ENCODE data around the gene LBHD1.

LBHD1 gene

DNA sequence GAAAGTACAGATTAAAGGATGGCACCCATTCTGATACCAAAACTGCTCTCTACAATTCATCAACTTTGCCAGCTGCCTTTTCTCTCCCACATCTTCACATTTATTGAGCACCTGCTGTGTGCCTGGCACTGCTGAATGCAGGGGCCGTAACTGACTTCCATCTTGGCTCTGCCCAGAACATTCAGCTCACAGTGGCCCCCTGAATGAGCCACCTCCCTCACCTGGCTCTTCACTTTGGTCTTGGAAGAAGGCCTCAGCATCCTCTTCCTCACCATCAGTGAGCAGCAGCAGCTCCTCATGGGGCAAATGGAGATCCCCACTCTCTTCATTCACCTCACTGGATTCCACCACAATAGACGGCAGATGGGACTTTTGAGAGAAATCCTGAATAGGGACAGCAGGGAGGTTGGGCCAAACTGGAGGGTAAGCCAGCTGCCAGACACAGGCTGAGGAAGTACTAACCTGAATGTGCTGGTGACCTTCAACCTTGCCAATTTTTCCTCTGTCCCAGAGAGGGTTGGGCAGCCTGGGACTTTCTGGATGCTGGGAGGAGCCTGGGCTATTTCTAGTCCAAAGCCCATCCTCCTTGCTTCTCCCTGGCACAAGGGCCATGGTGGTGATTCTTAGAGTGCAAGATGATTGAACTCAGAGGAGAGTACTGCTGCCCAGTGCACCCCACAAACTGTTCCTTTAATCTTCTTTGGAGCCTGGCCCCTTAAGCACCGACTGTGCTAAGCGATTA is 2.5 kb downstream of the LBHD1 start:
- DNase-seq (ENCODE audit: low read depth), result no peak
- no peak overlapping the region for H3K4me3 ChIP-seq (replicated peaks; ENCODE audit: low read depth, low read length)
- TF ChIP-seq, protein P1, sequence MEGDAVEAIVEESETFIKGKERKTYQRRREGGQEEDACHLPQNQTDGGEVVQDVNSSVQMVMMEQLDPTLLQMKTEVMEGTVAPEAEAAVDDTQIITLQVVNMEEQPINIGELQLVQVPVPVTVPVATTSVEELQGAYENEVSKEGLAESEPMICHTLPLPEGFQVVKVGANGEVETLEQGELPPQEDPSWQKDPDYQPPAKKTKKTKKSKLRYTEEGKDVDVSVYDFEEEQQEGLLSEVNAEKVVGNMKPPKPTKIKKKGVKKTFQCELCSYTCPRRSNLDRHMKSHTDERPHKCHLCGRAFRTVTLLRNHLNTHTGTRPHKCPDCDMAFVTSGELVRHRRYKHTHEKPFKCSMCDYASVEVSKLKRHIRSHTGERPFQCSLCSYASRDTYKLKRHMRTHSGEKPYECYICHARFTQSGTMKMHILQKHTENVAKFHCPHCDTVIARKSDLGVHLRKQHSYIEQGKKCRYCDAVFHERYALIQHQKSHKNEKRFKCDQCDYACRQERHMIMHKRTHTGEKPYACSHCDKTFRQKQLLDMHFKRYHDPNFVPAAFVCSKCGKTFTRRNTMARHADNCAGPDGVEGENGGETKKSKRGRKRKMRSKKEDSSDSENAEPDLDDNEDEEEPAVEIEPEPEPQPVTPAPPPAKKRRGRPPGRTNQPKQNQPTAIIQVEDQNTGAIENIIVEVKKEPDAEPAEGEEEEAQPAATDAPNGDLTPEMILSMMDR (IDR thresholded peaks at IDR 0.05; ENCODE audit: low read length, missing control alignments), result no peak

DNA sequence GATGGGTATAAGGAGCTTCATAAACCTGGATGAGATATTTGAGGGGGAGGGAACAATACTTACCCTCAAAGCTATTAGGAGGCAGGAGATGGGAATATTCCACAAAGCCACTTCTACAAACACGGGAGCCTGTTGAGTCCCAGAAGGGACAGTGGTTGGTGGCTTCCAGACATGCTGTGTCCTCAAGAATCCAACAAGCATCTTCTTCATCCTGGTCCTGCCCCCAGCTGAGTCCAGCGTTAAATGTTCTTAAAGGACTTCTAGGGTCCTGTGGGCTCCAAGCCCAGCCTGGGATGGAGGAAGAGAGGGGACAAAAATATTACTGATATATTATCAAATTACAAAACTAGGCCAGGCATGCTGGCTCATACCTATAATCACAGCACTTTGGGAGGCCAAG is 4.6 kb downstream of the LBHD1 start:
- no peak for DNase-seq (ENCODE audit: low read depth)
- H3K4me3 ChIP-seq (replicated peaks; ENCODE audit: low read depth, low read length), result no peak overlapping the region
- TF ChIP-seq, protein P1 (IDR thresholded peaks at IDR 0.05; ENCODE audit: low read length, missing control alignments), result no peak

DNA sequence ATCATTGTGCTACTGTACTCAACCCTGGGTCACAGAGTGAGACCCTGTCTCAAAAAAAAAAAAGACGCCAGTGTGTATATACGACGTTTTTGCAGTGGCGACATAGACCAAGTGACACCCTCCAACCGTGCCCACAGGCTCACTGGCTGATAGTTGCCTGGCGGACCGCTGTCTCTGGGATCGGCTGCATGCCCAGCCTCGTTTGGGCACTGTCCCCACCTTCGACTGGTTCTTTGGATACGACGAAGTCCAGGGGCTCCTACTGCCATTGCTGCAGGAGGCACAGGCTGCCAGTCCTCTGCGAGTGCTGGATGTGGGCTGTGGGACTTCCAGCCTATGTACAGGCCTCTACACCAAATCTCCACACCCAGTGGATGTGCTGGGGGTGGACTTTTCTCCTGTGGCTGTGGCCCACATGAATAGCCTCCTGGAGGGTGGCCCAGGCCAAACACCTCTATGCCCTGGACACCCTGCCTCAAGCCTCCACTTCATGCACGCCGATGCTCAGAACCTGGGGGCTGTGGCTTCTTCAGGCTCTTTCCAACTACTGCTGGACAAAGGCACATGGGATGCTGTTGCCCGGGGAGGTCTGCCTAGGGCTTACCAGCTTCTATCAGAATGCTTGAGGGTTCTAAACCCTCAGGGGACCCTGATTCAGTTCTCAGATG is 5.7 kb downstream of the LBHD1 start:
- peak overlapping the region; percentile 75 for H3K4me3 ChIP-seq (replicated peaks; ENCODE audit: low read depth, low read length)
- no peak for DNase-seq (ENCODE audit: low read depth)
- TF ChIP-seq, protein P1 (IDR thresholded peaks at IDR 0.05; ENCODE audit: low read length, missing control alignments), result no peak

DNA sequence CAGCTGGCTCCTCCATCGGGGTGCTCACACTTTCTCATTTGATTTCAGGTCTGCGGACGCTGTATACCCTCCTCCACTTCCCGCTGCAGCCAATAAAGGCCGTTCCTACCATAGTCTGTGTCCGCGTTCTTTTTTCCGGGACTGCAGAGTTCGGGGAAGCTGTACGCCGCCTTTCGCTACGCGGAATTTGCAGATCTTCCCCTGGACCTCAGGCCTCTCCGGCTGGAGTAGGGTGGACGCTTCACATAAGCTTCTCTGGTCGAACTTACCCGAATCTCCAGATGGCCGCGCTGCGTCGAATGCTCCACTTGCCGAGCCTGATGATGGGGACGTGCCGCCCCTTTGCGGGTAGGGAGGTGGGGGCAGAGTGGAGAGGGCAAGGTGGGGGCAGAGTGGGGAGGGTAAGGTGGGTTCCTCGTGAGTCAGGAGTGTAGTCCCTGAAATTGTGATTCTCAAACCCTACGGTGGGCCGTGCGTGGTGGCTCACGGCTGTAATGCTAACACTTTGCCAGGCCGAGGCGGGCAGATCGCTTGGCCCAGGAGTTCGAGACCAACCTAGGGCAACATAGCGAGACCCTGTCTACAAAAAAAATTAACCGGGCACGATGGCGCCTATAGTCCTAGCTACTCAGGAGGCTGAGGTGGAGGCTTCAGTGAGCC is 6.3 kb downstream of the LBHD1 start:
- peak; percentile 78 for DNase-seq (ENCODE audit: low read depth)
- H3K4me3 ChIP-seq (replicated peaks; ENCODE audit: low read depth, low read length), result peak overlapping the region; percentile 75
- TF ChIP-seq, protein P1 (IDR thresholded peaks at IDR 0.05; ENCODE audit: low read length, missing control alignments), result no peak

DNA sequence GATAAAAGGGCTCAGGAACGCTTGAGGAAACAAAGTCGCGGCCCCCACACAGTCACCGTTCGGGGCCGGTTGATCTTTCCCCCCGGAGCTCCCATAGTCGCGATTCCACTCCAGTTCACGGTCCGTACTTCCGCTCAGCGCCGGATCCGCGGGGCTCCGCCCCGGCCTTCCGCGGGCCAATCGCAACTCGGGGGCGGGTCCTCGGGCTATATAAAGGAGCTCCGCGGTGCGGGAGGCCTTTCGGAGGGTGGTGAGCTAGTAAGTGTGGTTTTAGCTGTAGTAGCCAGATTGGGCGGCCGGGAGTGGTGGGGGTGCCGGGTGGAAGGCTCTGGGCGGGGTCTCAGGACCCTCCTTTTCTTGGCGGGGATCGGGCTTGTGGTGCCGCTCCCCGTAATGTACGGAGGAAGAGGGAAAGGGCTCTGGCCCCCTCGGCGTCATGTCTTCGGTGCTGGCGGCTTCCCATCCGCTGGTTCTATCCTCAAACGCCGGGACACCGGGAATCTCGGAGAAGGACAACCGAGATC is 6.9 kb downstream of the LBHD1 start, which contains the start of the genes C11orf98 and CSKMT:
TSS of gene C11orf98 (minus strand) at position 136 of the 524 bp plus-strand sequence. CDS start at position 95, 41 bp downstream.
TSS of gene CSKMT (plus strand) at position 238 of the 524 bp plus-strand sequence. CDS start 568 bp downstream, outside the sequence.
- peak; percentile 94 for DNase-seq (ENCODE audit: low read depth)
- TF ChIP-seq, protein P1 (IDR thresholded peaks at IDR 0.05; ENCODE audit: low read length, missing control alignments), result no peak
- H3K4me3 ChIP-seq (replicated peaks; ENCODE audit: low read depth, low read length), result peak within 1 kb of the TSS; percentile 75

DNA sequence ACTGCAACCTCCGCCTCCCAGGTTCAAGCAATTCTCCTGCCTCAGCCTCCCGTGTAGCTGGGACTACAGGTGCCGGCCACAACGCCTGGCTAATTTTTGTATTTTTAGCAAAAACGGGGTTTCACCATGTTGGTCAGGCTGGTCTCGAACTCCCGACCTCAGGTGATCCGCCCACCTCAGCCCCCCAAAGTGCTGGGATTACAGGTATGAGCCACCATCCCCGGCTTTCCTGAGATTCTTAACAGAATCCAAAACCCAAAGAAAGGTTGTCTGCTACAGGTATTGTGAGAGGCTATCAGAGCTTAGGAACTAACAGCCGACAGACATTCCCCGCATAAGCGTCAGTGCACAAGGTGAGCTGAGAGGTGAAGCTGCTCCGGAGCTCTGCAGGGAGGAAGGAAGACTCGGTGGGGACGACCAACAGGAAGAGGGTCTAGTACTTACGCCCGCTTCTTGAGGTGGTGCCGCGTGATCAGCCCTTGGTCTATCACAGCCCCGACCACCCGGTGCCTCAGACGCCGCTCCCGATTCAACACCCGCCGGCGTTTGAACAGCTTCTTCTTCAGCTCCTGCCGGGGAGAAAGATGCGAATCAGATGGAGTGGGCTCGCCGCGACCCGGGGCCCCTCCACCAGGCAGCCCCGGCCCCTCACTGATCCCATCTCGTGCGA is 7.5 kb downstream of the LBHD1 start:
- TF ChIP-seq, protein P1 (IDR thresholded peaks at IDR 0.05; ENCODE audit: low read length, missing control alignments), result no peak
- peak overlapping the region; percentile 75 for H3K4me3 ChIP-seq (replicated peaks; ENCODE audit: low read depth, low read length)
- peak; percentile 48 for DNase-seq (ENCODE audit: low read depth)
